Femur (tissue), 1 donor: ENCODE data around the gene INPP4B.
"Not testable (repeated sequence)": the region's sequence is repeated elsewhere in the genome, so short reads cannot be mapped to it uniquely, and the experiment has no call there.

ENCODE experiments used
- DNase-seq: peaks from one replicate; pipeline ENCODE4 v3.0.0-alpha.2; 2017

The INPP4B gene

GRCh38 chr4:142532054-142532453 lies 314.0 kb downstream of the INPP4B start:
- DNase-seq: no peak

- DNase-seq: no peak
Measured at GRCh38 chr4:142530728-142531127, 315.4 kb downstream of the INPP4B start.

- no peak for DNase-seq
Measured at GRCh38 chr4:142528433-142528832, 317.7 kb downstream of the INPP4B start.

- no peak for DNase-seq
Measured at GRCh38 chr4:142523111-142523510, 323.0 kb downstream of the INPP4B start.

- no peak for DNase-seq
Measured at GRCh38 chr4:142519342-142519741, 326.8 kb downstream of the INPP4B start.

GRCh38 chr4:142516686-142517526 lies 329.2 kb downstream of the INPP4B start:
- DNase-seq: no peak

- DNase-seq: no peak
Measured at GRCh38 chr4:142512161-142512560, 333.9 kb downstream of the INPP4B start.

GRCh38 chr4:142509881-142510280 lies 336.2 kb downstream of the INPP4B start:
- DNase-seq: no peak

GRCh38 chr4:142509381-142509780 lies 336.7 kb downstream of the INPP4B start:
- not testable (repeated sequence) for DNase-seq

- no peak for DNase-seq
Measured at GRCh38 chr4:142500966-142501365, 345.1 kb downstream of the INPP4B start.

GRCh38 chr4:142497606-142498005 lies 348.5 kb downstream of the INPP4B start:
- DNase-seq: no peak

- no peak for DNase-seq
Measured at GRCh38 chr4:142493255-142494110, 352.6 kb downstream of the INPP4B start.

GRCh38 chr4:142485452-142485851 lies 360.6 kb downstream of the INPP4B start:
- no peak for DNase-seq

GRCh38 chr4:142480244-142480643 lies 365.9 kb downstream of the INPP4B start:
- no peak for DNase-seq

GRCh38 chr4:142475663-142476062 lies 370.4 kb downstream of the INPP4B start:
- DNase-seq: no peak

GRCh38 chr4:142474398-142475087 lies 371.6 kb downstream of the INPP4B start:
- DNase-seq: no peak

GRCh38 chr4:142473960-142474338 lies 372.2 kb downstream of the INPP4B start:
- DNase-seq: no peak

- no peak for DNase-seq
Measured at GRCh38 chr4:142473218-142473959, 372.7 kb downstream of the INPP4B start.

GRCh38 chr4:142467088-142467487 lies 379.0 kb downstream of the INPP4B start:
- DNase-seq: peak; percentile 33

- DNase-seq: no peak
Measured at GRCh38 chr4:142465526-142465925, 380.6 kb downstream of the INPP4B start.

GRCh38 chr4:142463206-142463605 lies 382.9 kb downstream of the INPP4B start:
- DNase-seq: no peak

- DNase-seq: no peak
Measured at GRCh38 chr4:142452161-142452855, 393.8 kb downstream of the INPP4B start.
